H1 (cell line): ENCODE results near the gene AGBL4. TPM values are rescaled to one million over a fixed set of nuclear protein-coding genes. Genes with fewer than 3 reads are reported as not detected.

Experiments
- CTCF ChIA-PET: fragments of 300-600 bp; sonication (Branson Sonifier 250); formaldehyde crosslinking; loops from one replicate; lab custom pipeline; 2021; ENCODE audit not compliant: partially characterized antibody; lab: Charles Lee
- POLR2A ChIA-PET: fragments of 300-600 bp; sonication (Branson Sonifier 250); formaldehyde crosslinking; loops from one replicate; lab custom pipeline; 2021; ENCODE audit warnings: inconsistent platforms; ENCODE audit not compliant: partially characterized antibody; lab: Charles Lee
- DNase-seq, 2 experiments: peaks; one replicate each; pipeline versions ENCODE4 v3.0.0 to v3.0.0-alpha.2; 2010 to 2022; ENCODE audit warnings: low spot score in 2 of 2, low read depth in 1 of 2, mixed read lengths in 1 of 2
- FAIRE-seq: peaks from 2 replicates; lab custom pipeline; 2011; peaks lifted over from hg19 to GRCh38; lab: Jason Lieb, UNC
- H2AFZ ChIP-seq: 2 replicates; pipeline ENCODE4 v1.8.1; 2012; ENCODE audit warnings: low read length, inconsistent platforms
- H2AK5ac ChIP-seq: 2 replicates; pipeline ENCODE4 v1.6.1; 2013; ENCODE audit warnings: low read depth, low read length
- H2BK120ac ChIP-seq: replicated peaks from 2 replicates; pipeline ENCODE3; 2013; ENCODE audit warnings: low read depth, low read length, inconsistent platforms
- H2BK12ac ChIP-seq: 2 replicates; pipeline ENCODE4 v1.6.1; 2013; ENCODE audit warnings: low read depth, low read length
- H2BK15ac ChIP-seq: 2 replicates; pipeline ENCODE4 v1.6.1; 2013; ENCODE audit warnings: low read length
- H2BK20ac ChIP-seq: 2 replicates; pipeline ENCODE4 v1.6.1; 2013; ENCODE audit warnings: low read length
- H2BK5ac ChIP-seq: 2 replicates; pipeline ENCODE4 v1.6.1; 2013; ENCODE audit warnings: low read depth, low read length
- H3K14ac ChIP-seq: 2 replicates; pipeline ENCODE4 v1.6.1; 2013; ENCODE audit warnings: inconsistent platforms; ENCODE audit not compliant: insufficient read length
- H3K18ac ChIP-seq: 2 replicates; pipeline ENCODE4 v1.6.1; 2013; ENCODE audit warnings: low read length; ENCODE audit errors: extremely low read depth
- H3K23ac ChIP-seq: 2 replicates; pipeline ENCODE4 v1.6.1; 2013; ENCODE audit warnings: inconsistent platforms; ENCODE audit not compliant: insufficient read length
- H3K23me2 ChIP-seq: 2 replicates; pipeline ENCODE4 v1.6.1; 2013; ENCODE audit warnings: low read depth, low read length
- H3K27ac ChIP-seq: 2 replicates; pipeline ENCODE4 v1.6.1; 2011; ENCODE audit warnings: low read depth, low read length, inconsistent platforms
- H3K27me3 ChIP-seq, 4 experiments: replicated peaks in 1 of 4; 1 replicate in 1 of 4; 2 replicates in 3 of 4; pipeline versions ENCODE4 v1.6.1 to v1.8.1; 2011 to 2013; ENCODE audit warnings: low read length in 3 of 4, mild to moderate bottlenecking in 3 of 4, inconsistent platforms in 2 of 4, mixed read lengths in 2 of 4, moderate library complexity in 1 of 4; ENCODE audit not compliant: control insufficient read depth in 3 of 4, insufficient read depth in 3 of 4; ENCODE audit errors: extremely low read depth in 1 of 4
- H3K36me3 ChIP-seq, 4 experiments: 2 replicates each; pipeline versions ENCODE4 v1.6.1 to v1.8.1; 2011 to 2013; ENCODE audit warnings: mild to moderate bottlenecking in 4 of 4, low read length in 3 of 4, moderate library complexity in 2 of 4, control low read depth in 1 of 4, inconsistent platforms in 1 of 4; ENCODE audit not compliant: insufficient read depth in 4 of 4, control insufficient read depth in 2 of 4
- H3K4ac ChIP-seq: replicated peaks from 2 replicates; pipeline ENCODE3; 2013; ENCODE audit warnings: low read length, low read depth, mixed read lengths, inconsistent platforms; ENCODE audit not compliant: insufficient read length
- H3K4me1 ChIP-seq, 4 experiments: replicated peaks in 1 of 4; 1 replicate in 1 of 4; 2 replicates in 3 of 4; pipeline versions ENCODE4 v1.6.1 to v1.8.1; 2011 to 2013; ENCODE audit warnings: low read length in 3 of 4, inconsistent platforms in 2 of 4, mixed read lengths in 1 of 4; ENCODE audit not compliant: insufficient read depth in 4 of 4, control insufficient read depth in 3 of 4
- H3K4me2 ChIP-seq, 2 experiments: 2 replicates each; pipeline versions ENCODE4 v1.6.1 to v1.8.1; 2011 to 2013; ENCODE audit warnings: low read depth in 2 of 2, low read length in 2 of 2, control low read depth in 1 of 2, inconsistent platforms in 1 of 2, mild to moderate bottlenecking in 1 of 2; ENCODE audit not compliant: insufficient read depth in 1 of 2
- H3K4me3 ChIP-seq, 4 experiments: fragments of 200-600, 300-600 bp in 1 of 4; sonication (generic), shearing (Covaris generic), sonication (Bioruptor Twin) in 1 of 4; 2 replicates each; pipeline versions ENCODE4 v1.5.1 to v1.8.1; 2011 to 2016; ENCODE audit warnings: low read length in 4 of 4, low read depth in 3 of 4, control low read depth in 2 of 4, inconsistent platforms in 2 of 4, mild to moderate bottlenecking in 2 of 4, mixed read lengths in 1 of 4, moderate library complexity in 1 of 4; ENCODE audit not compliant: insufficient read depth in 2 of 4; ENCODE audit errors: extremely low read depth in 1 of 4
- H3K56ac ChIP-seq: replicated peaks from 2 replicates; pipeline ENCODE3; 2013; ENCODE audit warnings: low read depth, mild to moderate bottlenecking, mixed read lengths, low read length, inconsistent platforms; ENCODE audit not compliant: insufficient read length
- H3K79me1 ChIP-seq: 2 replicates; pipeline ENCODE4 v1.6.1; 2013; ENCODE audit warnings: low read depth, low read length, control low read depth
- H3K79me2 ChIP-seq, 2 experiments: 2 replicates each; pipeline versions ENCODE4 v1.6.1 to v1.8.1; 2012 to 2013; ENCODE audit warnings: low read length in 2 of 2, mild to moderate bottlenecking in 2 of 2, inconsistent platforms in 1 of 2; ENCODE audit not compliant: insufficient read depth in 2 of 2, control insufficient read depth in 1 of 2
- H3K9ac ChIP-seq, 4 experiments: replicated peaks in 1 of 4; 1 replicate in 1 of 4; 2 replicates in 3 of 4; pipeline versions ENCODE4 v1.6.1 to v1.8.1; 2011 to 2013; ENCODE audit warnings: low read depth in 3 of 4, low read length in 3 of 4, control low read depth in 2 of 4, mild to moderate bottlenecking in 2 of 4, moderate library complexity in 2 of 4, inconsistent platforms in 1 of 4; ENCODE audit errors: extremely low read depth in 1 of 4
- H3K9me3 ChIP-seq, 2 experiments: 2 replicates each; pipeline versions ENCODE4 v1.6.1 to v1.8.1; 2012 to 2013; ENCODE audit warnings: mild to moderate bottlenecking in 2 of 2, moderate library complexity in 2 of 2, control low read depth in 1 of 2, inconsistent platforms in 1 of 2, low read depth in 1 of 2, low read length in 1 of 2, mixed read lengths in 1 of 2; ENCODE audit not compliant: insufficient read depth in 2 of 2
- H4K20me1 ChIP-seq, 2 experiments: replicated peaks in 1 of 2; 2 replicates each; pipeline versions ENCODE3 to v1.8.1; 2011 to 2013; ENCODE audit warnings: inconsistent platforms in 2 of 2, low read length in 2 of 2, mild to moderate bottlenecking in 1 of 2; ENCODE audit not compliant: insufficient read depth in 2 of 2, control insufficient read depth in 1 of 2
- H4K5ac ChIP-seq: 2 replicates; pipeline ENCODE4 v1.6.1; 2013; ENCODE audit warnings: low read length, low read depth, mixed read lengths, inconsistent platforms; ENCODE audit not compliant: insufficient read length
- H4K8ac ChIP-seq: 2 replicates; pipeline ENCODE4 v1.8.0; 2013; ENCODE audit warnings: mild to moderate bottlenecking, moderate library complexity, low read length, inconsistent platforms; ENCODE audit not compliant: insufficient read depth; ENCODE audit errors: extremely low read depth
- H4K91ac ChIP-seq: replicated peaks from 2 replicates; pipeline ENCODE3; 2013; ENCODE audit warnings: low read length, mixed read lengths, inconsistent platforms; ENCODE audit not compliant: insufficient read length
- ASH2L ChIP-seq: fragments of 200-600, 300-600 bp; sonication (generic); IDR thresholded peaks from one replicate; pipeline ENCODE4 v1.7.1; 2017; ENCODE audit warnings: low read length
- E2F6 ChIP-seq: IDR thresholded peaks from 2 replicates; pipeline ENCODE4 v1.6.1; 2012; ENCODE audit warnings: inconsistent platforms
- EZH2 ChIP-seq: fragments of 200-600 bp; sonication (generic); IDR thresholded peaks from 2 replicates; pipeline ENCODE4 v1.7.1; 2012; ENCODE audit warnings: low read depth, mild to moderate bottlenecking, moderate library complexity, low read length, inconsistent platforms; ENCODE audit not compliant: severe bottlenecking
- FOSL1 ChIP-seq: IDR thresholded peaks from 2 replicates; pipeline ENCODE4 v1.6.1; 2011; ENCODE audit warnings: mild to moderate bottlenecking, low read depth, low read length, moderate library complexity; ENCODE audit not compliant: insufficient read depth
- HDAC6 ChIP-seq: IDR thresholded peaks from one replicate; pipeline ENCODE4 v1.7.1; 2012; ENCODE audit warnings: low read depth, mild to moderate bottlenecking, inconsistent platforms, low read length, moderate library complexity
- JUN ChIP-seq: IDR thresholded peaks from 2 replicates; pipeline ENCODE4 v1.6.1; 2011; ENCODE audit warnings: low read depth, mild to moderate bottlenecking, improper control_type of control experiment, low read length
- PHF8 ChIP-seq: fragments of 200-600 bp; sonication (generic); conservative IDR thresholded peaks from 2 replicates; pipeline ENCODE4 v1.7.1; 2012; ENCODE audit warnings: low read depth, mild to moderate bottlenecking, inconsistent platforms, low read length, moderate library complexity
- POLR2A ChIP-seq, 2 experiments: IDR thresholded peaks; 1 replicate in 1 of 2; 2 replicates in 1 of 2; pipeline ENCODE4 v1.6.1; 2011; ENCODE audit warnings: low read depth in 2 of 2, low read length in 2 of 2, mild to moderate bottlenecking in 2 of 2; ENCODE audit errors: control extremely low read depth in 1 of 2
- RAD21 ChIP-seq, 2 experiments: IDR thresholded peaks in 1 of 2; conservative IDR thresholded peaks in 1 of 2; 2 replicates each; pipeline ENCODE4 v1.6.1; 2011; ENCODE audit warnings: low read depth in 2 of 2, low read length in 2 of 2, improper control_type of control experiment in 1 of 2, inconsistent platforms in 1 of 2, mild to moderate bottlenecking in 1 of 2, moderate library complexity in 1 of 2
- RXRA ChIP-seq: IDR thresholded peaks from 2 replicates; pipeline ENCODE4 v1.6.1; 2011; ENCODE audit warnings: low read depth, mild to moderate bottlenecking, low read length, moderate library complexity; ENCODE audit not compliant: insufficient read depth
- SP1 ChIP-seq: IDR thresholded peaks from 2 replicates; pipeline ENCODE4 v1.6.1; 2011; ENCODE audit warnings: low read depth, low read length
- SP4 ChIP-seq: IDR thresholded peaks from 2 replicates; pipeline ENCODE4 v1.6.1; 2012; ENCODE audit warnings: low read length, inconsistent platforms
- SUZ12 ChIP-seq: fragments of 200-600 bp; sonication (generic); IDR thresholded peaks from 2 replicates; pipeline ENCODE4 v1.6.1; 2012; ENCODE audit warnings: mild to moderate bottlenecking, inconsistent platforms, low read length, moderate library complexity, mixed read lengths
- WGBS, 2 experiments: shearing (Covaris generic) in 1 of 2; methylation state at CpG; one replicate each; pipeline versions ENCODE4 v1.1.6 to v1.1.7; 2013 to 2015; ENCODE audit warnings: low lambda C conversion rate in 2 of 2, mixed read lengths in 2 of 2, inconsistent platforms in 1 of 2, low coverage in 1 of 2, missing lambda C conversion rate in 1 of 2; ENCODE audit not compliant: insufficient replicate concordance in 2 of 2, insufficient coverage in 1 of 2, insufficient read length in 1 of 2; ENCODE audit errors: extremely low coverage in 1 of 2, missing lambda C conversion rate in 1 of 2; 5-methylcytosine and 5-hydroxymethylcytosine counted together
- polyA plus RNA-seq, 7 experiments: library from polyadenylated mRNA; depleted of rRNA in 3 of 7; stranded (reverse) in 5 of 7; unstranded in 2 of 7; fragments of >200 nt in 5 of 7; fragments of 200-250 nt in 2 of 7; gene quantifications; 1 replicate in 5 of 7; 2 replicates in 1 of 7; 4 replicates in 1 of 7; pipeline versions ENCODE4 v1.2.1 to v1.2.3, GENCODE V29; 2011 to 2013; ENCODE audit warnings: missing spikeins in 2 of 7, mixed read lengths in 2 of 7
- total RNA-seq: library from RNA; stranded (reverse); fragmentation: NEBNext Ultra II Directional; extraction: Animal tissue kit (Norgen Biotek cat#: 25700); gene quantifications from 2 replicates; pipeline ENCODE4 v1.2.1, GENCODE V29; 2021

AGBL4 gene
- total and polyA plus RNA-seq, 2 of the 8 experiments (the other 6 are each of a cell fraction or from before 2014, with no cell fraction given) = 0.41 to 0.45 TPM

DNA sequence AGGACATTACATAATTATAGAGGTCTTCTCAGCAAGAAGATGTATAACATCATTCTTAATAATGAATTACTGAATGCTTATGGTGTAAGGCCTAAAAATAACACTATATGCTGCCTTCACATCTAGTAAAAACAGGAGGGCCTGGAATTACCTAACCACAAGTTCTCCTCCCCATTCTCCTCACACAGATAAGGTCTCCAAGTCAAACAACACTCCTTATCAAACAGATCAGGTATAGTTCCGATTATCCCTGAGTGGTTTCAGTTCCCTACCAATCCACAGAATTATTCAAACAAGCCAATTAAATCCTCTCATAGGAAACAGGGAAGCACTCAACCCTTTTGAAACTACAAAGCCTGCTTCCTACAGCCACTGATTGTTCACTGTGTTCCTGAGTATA lies 4.0 kb upstream of the AGBL4 start:
- 90% methylated on average over 1 of the region's 1 CpG; no CpG with 5 or more reads in 1 of the 2 experiments for WGBS, 2 experiments
- POLR2A ChIA-PET = no interaction called here
- H3K23me2 ChIP-seq = no peaks in the 10 kb centered on the region; the same call in 1 of the 2 replicates
- TF ChIP-seq SP4 (no peak), SP1 (no peak), EZH2 (no peak), HDAC6 (no peak), PHF8 (no peak), E2F6 (no peak), ASH2L (no peak), RAD21 (IDR thresholded peaks at IDR 0.05 in 1 of 2, conservative IDR thresholded peaks at IDR 0.05 in 1 of 2; ENCODE audit: low read depth in 2 of 2, low read length in 2 of 2) (no peak), SUZ12 (no peak), POLR2A (IDR thresholded peaks at IDR 0.05; ENCODE audit: control extremely low read depth in 1 of 2, low read depth in 2 of 2, low read length in 2 of 2) (no peak), JUN (no peak), RXRA (no peak), FOSL1 (no peak)

More for the DNA sequence above, 4.0 kb upstream of the AGBL4 start:
- no peak overlapping the region for H3K23ac ChIP-seq
- no peak overlapping the region for H2BK5ac ChIP-seq
- no peak overlapping the region for H3K4me2 ChIP-seq
- H3K18ac ChIP-seq = no peak overlapping the region
- no peak overlapping the region for H3K4me3 ChIP-seq
- no peaks in the 10 kb centered on the region for H4K20me1 ChIP-seq
- no peak overlapping the region for H4K91ac ChIP-seq
- H2BK15ac ChIP-seq = no peak overlapping the region
- H3K27me3 ChIP-seq = peaks cover 0 to 14% (median 8%) of the 10 kb centered on the region in 4 experiments; a peak in 4 of 7 replicates
- DNase-seq (no peak), FAIRE-seq (no peak)
- peaks cover 25 to 54% of the 10 kb centered on the region in 2 experiments; a peak in 3 of 4 replicates for H3K9me3 ChIP-seq
- no peak overlapping the region for H3K9ac ChIP-seq
- H3K4me1 ChIP-seq = no peaks in the 10 kb centered on the region
- no peak overlapping the region for H2BK12ac ChIP-seq
- H3K79me2 ChIP-seq = no peaks in the 10 kb centered on the region
- no peak overlapping the region for H2BK120ac ChIP-seq
- H2AK5ac ChIP-seq = no peak overlapping the region
- H4K8ac ChIP-seq = no peak overlapping the region
- no peaks in the 10 kb centered on the region for H3K79me1 ChIP-seq
- no peak overlapping the region for H3K4ac ChIP-seq
- no peak overlapping the region for H4K5ac ChIP-seq
- CTCF ChIA-PET = no interaction called here
- no peaks in the 10 kb centered on the region for H3K36me3 ChIP-seq
- H3K27ac ChIP-seq = no peak overlapping the region
- no peak overlapping the region for H2AFZ ChIP-seq
- no peak overlapping the region for H3K14ac ChIP-seq
- H3K56ac ChIP-seq = no peak overlapping the region
- H2BK20ac ChIP-seq = no peak overlapping the region
